Chondrocyte (in vitro differentiated cells): ENCODE results near the gene LAMP5. TPM values are rescaled to one million over a fixed set of nuclear protein-coding genes. Genes with fewer than 3 reads are reported as not detected.
A peak's percentile ranks its signal among the peaks of the same experiment; 100 is the strongest.

Source experiments
- DNase-seq: peaks from one replicate; pipeline ENCODE4 v3.0.0; 2021; ENCODE audit warnings: mixed read lengths, low spot score
- H3K27ac Mint-ChIP-seq: one replicate; pipeline ENCODE4 v1.8.0; 2021; ENCODE audit warnings: mild to moderate bottlenecking, moderate library complexity, mixed read lengths; ENCODE audit not compliant: unreplicated experiment
- H3K27me3 Mint-ChIP-seq: 2 replicates; pipeline ENCODE4 v1.8.0; 2021; ENCODE audit warnings: low read depth, mixed read lengths
- H3K36me3 Mint-ChIP-seq: 2 replicates; pipeline ENCODE4 v1.8.0; 2021; ENCODE audit warnings: low read depth, mixed read lengths
- H3K4me1 Mint-ChIP-seq: 2 replicates; pipeline ENCODE4 v1.8.0; 2021; ENCODE audit warnings: low read depth, mild to moderate bottlenecking, mixed read lengths
- H3K4me3 Mint-ChIP-seq: one replicate; pipeline ENCODE4 v1.8.0; 2021; ENCODE audit warnings: mild to moderate bottlenecking, moderate library complexity, mixed read lengths; ENCODE audit not compliant: unreplicated experiment
- H3K9me3 Mint-ChIP-seq: 2 replicates; pipeline ENCODE4 v1.8.0; 2021; ENCODE audit warnings: low read depth, mixed read lengths
- total RNA-seq: library from RNA; stranded (reverse); gene quantifications from 3 replicates; pipeline ENCODE4 v1.2.1, GENCODE V29; 2021
- TF ChIP-seq, protein P1 (sequence below): fragments of 200-600 bp; sonication (generic); IDR thresholded peaks from 2 replicates; pipeline ENCODE4 v1.5.0; 2021; ENCODE audit warnings: antibody characterized with exemption, mild to moderate bottlenecking, moderate library complexity

LAMP5 gene
- total RNA-seq, 1 donor from 2014 or later: 2.5 TPM

DNA sequence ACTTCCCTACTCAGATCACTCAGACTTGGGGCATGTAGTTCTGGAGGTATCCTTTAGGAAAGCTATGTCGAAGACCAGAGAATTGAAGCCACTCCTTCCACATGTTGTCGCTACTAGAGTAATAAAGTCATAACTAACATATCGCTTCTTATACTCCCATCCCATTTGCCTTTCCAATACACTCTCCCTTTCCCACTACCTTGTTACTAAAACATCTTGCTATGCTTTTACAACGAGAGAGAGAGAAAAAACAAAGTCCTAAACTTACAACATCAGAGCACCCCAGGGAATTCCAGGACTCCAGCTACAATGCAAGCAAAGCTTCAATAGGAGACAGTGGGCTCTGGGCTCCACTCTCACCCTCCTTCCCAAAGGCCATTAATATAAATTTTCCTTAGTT, 5.1 kb upstream of the LAMP5 start:
- no peaks in the 10 kb centered on the region for H3K36me3 Mint-ChIP-seq
- peaks cover 11% of the 10 kb centered on the region for H3K4me1 Mint-ChIP-seq
- no peak for DNase-seq
- no peak overlapping the region for H3K4me3 Mint-ChIP-seq
- TF ChIP-seq, protein P1, sequence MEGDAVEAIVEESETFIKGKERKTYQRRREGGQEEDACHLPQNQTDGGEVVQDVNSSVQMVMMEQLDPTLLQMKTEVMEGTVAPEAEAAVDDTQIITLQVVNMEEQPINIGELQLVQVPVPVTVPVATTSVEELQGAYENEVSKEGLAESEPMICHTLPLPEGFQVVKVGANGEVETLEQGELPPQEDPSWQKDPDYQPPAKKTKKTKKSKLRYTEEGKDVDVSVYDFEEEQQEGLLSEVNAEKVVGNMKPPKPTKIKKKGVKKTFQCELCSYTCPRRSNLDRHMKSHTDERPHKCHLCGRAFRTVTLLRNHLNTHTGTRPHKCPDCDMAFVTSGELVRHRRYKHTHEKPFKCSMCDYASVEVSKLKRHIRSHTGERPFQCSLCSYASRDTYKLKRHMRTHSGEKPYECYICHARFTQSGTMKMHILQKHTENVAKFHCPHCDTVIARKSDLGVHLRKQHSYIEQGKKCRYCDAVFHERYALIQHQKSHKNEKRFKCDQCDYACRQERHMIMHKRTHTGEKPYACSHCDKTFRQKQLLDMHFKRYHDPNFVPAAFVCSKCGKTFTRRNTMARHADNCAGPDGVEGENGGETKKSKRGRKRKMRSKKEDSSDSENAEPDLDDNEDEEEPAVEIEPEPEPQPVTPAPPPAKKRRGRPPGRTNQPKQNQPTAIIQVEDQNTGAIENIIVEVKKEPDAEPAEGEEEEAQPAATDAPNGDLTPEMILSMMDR: no peak
- H3K9me3 Mint-ChIP-seq: no peaks in the 10 kb centered on the region
- peaks cover 42% of the 10 kb centered on the region for H3K27me3 Mint-ChIP-seq
- H3K27ac Mint-ChIP-seq: no peak overlapping the region

DNA sequence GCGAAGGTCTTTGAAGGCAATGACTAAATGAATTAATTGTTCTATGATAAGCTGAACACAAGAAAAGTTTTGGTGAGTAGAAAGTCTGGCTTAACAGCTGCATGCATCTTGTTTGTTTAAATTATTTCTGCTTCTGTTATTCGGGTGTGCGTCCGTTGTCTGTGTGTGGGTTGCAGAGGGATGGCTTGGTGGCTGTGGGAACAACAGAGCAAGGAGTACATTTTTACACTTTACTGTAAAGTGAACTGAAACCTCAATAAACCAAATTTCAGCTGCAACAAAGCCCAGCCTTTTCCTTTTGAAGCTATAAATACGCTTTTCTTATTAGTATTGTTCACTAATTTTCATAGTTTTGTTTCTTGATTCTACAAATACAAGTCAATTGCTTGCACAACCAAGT, 3.5 kb upstream of the LAMP5 start:
- no peak for DNase-seq
- Mint-ChIP-seq H3K4me3 (no peak overlapping the region), H3K36me3 (no peaks in the 10 kb centered on the region), H3K27me3 (peaks cover 52% of the 10 kb centered on the region), H3K27ac (no peak overlapping the region), H3K4me1 (peaks cover 28% of the 10 kb centered on the region), H3K9me3 (no peaks in the 10 kb centered on the region)
- TF ChIP-seq, protein P1: no peak

DNA sequence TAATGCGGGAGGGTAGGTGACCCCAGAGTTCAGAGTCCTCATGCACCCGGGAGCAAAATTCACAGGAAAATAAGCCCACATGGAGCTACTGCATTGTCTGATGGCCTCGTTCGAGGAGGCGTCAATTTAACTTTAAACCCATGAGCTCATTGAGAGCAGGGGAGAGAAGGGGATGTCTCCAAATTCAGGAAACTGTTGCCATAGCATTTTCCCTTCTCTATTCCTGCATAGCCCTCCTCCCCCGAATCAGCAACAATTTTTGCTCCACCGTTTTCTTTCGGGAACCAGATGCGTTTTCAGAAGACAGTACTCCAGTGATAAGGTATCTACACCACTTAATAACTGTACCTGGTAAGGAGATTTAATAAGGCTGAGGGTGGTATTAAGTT, 324 bp upstream of the LAMP5 start:
- H3K27ac Mint-ChIP-seq: no peak overlapping the region
- H3K36me3 Mint-ChIP-seq: peaks cover 3% of the 10 kb centered on the region
- peak overlapping the region; percentile 71 for H3K4me3 Mint-ChIP-seq
- peaks cover 26% of the 10 kb centered on the region for H3K4me1 Mint-ChIP-seq
- TF ChIP-seq, protein P1: no peak
- no peaks in the 10 kb centered on the region for H3K9me3 Mint-ChIP-seq
- no peak for DNase-seq
- peaks cover 57% of the 10 kb centered on the region for H3K27me3 Mint-ChIP-seq

DNA sequence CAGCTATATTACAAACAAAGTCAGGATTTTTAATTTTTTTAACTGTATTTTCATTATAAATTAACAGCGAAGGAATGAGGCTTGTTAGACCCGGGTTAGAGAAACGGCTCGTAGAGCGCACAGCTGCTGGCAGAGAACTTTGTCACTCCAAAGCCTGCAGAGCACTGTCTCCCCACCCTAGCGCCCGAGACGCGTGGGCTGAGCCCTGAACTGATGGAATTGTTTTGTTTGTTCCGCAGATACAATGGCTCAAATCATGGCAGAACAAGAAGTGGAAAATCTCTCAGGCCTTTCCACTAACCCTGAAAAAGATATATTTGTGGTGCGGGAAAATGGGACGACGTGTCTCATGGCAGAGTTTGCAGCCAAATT, 810 bp downstream of the LAMP5 start:
- H3K4me1 Mint-ChIP-seq: peaks cover 26% of the 10 kb centered on the region
- peaks cover 54% of the 10 kb centered on the region for H3K27me3 Mint-ChIP-seq
- H3K36me3 Mint-ChIP-seq: peaks cover 3% of the 10 kb centered on the region
- no peak for DNase-seq
- no peaks in the 10 kb centered on the region for H3K9me3 Mint-ChIP-seq
- TF ChIP-seq, protein P1: no peak
- H3K4me3 Mint-ChIP-seq: peak overlapping the region; percentile 71
- H3K27ac Mint-ChIP-seq: no peak overlapping the region

DNA sequence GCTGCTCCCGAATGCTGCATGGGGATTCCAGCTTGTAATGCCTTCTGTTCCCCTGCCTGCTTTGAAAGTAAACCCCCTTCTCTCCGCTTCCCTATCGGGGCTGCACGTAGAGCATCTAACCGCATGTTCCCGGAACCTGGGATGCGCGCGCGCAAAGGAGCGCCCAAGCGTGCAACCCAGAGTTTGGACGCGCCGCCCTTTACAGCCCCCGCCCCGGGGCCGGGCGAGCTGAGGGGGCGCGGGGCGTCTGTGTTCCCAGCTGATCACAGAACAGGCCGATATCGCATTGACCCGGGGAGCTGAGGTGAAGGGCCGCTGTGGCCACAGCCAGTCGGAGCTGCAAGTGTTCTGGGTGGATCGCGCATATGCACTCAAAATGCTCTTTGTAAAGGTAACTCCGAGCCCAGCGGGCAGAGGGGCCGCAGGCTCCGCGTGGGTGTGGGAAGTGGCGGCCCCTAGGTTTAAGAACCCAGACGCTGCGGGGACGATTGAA, 1.4 kb downstream of the LAMP5 start:
- H3K27me3 Mint-ChIP-seq: peaks cover 54% of the 10 kb centered on the region

More for the DNA sequence above, 1.4 kb downstream of the LAMP5 start:
- DNase-seq: no peak
- Mint-ChIP-seq H3K36me3 (peaks cover 3% of the 10 kb centered on the region), H3K4me3 (peak overlapping the region; percentile 71), H3K27ac (peak overlapping the region; percentile 9), H3K4me1 (peaks cover 26% of the 10 kb centered on the region), H3K9me3 (no peaks in the 10 kb centered on the region)
- TF ChIP-seq, protein P1: no peak
